HG02623 (cell line): ENCODE results near the gene PDX1.
"Not testable (repeated sequence)": the region's sequence is repeated elsewhere in the genome, so short reads cannot be mapped to it uniquely, and the experiment has no call there.

Experiments used
- ATAC-seq: cut with Tn5 transposase; IDR thresholded peaks from one replicate; pipeline ENCODE4 v1.9.1; 2021; ENCODE audit warnings: moderate library complexity; ENCODE audit not compliant: unreplicated experiment

PDX1 gene

GRCh38 chr13:27954406-27954851, 34.6 kb downstream of the PDX1 start:
- peak; percentile 7 for ATAC-seq

GRCh38 chr13:27955014-27955591, 35.3 kb downstream of the PDX1 start:
- ATAC-seq, result no peak

- ATAC-seq, result no peak
These were observed 36.9 kb downstream of the PDX1 start for GRCh38 chr13:27956576-27957300.

- no peak for ATAC-seq
These were observed 40.2 kb downstream of the PDX1 start for GRCh38 chr13:27959976-27960361.

- no peak for ATAC-seq
These were observed 40.8 kb downstream of the PDX1 start for GRCh38 chr13:27960362-27961226.

GRCh38 chr13:27961227-27962085, 41.7 kb downstream of the PDX1 start:
- ATAC-seq, result no peak

- ATAC-seq, result no peak
These were observed 42.5 kb downstream of the PDX1 start for GRCh38 chr13:27962128-27962841.

- ATAC-seq, result no peak
These were observed 43.2 kb downstream of the PDX1 start for GRCh38 chr13:27962982-27963381.

- no peak for ATAC-seq
These were observed 43.7 kb downstream of the PDX1 start for GRCh38 chr13:27963491-27963890.

GRCh38 chr13:27964206-27964605, 44.4 kb downstream of the PDX1 start:
- ATAC-seq, result not testable (repeated sequence)

GRCh38 chr13:27964741-27965323, 45.0 kb downstream of the PDX1 start:
- ATAC-seq, result no peak

- ATAC-seq, result no peak
These were observed 45.5 kb downstream of the PDX1 start for GRCh38 chr13:27965343-27965739.

- ATAC-seq, result no peak
These were observed 46.2 kb downstream of the PDX1 start for GRCh38 chr13:27965740-27966640.

GRCh38 chr13:27966641-27967202, 46.9 kb downstream of the PDX1 start:
- no peak for ATAC-seq

- ATAC-seq, result no peak
These were observed 47.5 kb downstream of the PDX1 start for GRCh38 chr13:27967203-27967735.

GRCh38 chr13:27967736-27968315, 48.0 kb downstream of the PDX1 start:
- ATAC-seq, result no peak

- ATAC-seq, result no peak
These were observed 48.7 kb downstream of the PDX1 start for GRCh38 chr13:27968316-27969081.
